Measurements from ENCODE around the gene GNG10.

The GNG10 gene

DNA sequence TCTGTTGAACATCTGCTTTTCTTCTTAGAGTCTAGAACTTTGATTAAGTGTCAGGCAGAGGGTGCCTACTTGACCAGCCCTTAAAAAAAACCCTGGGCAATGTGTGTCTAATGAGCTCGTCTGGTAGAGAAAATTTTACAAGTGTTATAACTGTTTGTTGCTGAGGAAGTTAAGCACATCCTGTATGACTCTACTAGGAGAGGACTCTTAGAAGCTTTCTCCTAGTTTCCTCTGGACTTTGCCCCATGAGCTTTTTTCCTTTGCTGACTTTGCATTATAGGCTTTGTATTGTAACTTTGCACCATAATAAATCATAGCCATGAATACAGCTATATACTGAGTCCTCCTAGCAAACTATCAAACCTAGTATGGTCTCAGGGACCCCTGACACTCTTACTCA lies 39.4 kb downstream of the GNG10 start:
- Histone ChIP-seq H3K4me1 (ENCODE audit: control insufficient read depth in 1 of 2, insufficient read depth in 2 of 2, low read length in 2 of 2) (no peaks in the 10 kb centered on the region), H2BK120ac (ENCODE audit: insufficient read depth, low read length, poor library complexity) (no peak overlapping the region), H3K9ac (ENCODE audit: low read length) (no peak overlapping the region), H3K27me3 (ENCODE audit: insufficient read depth, low read length) (no peaks in the 10 kb centered on the region), H3K27ac (ENCODE audit: low read depth, low read length) (no peak overlapping the region), H4K91ac (ENCODE audit: low read depth, low read length) (no peak overlapping the region), H4K12ac (ENCODE audit: low read depth, low read length) (no peak overlapping the region), H4K8ac (ENCODE audit: low read depth, low read length) (no peak overlapping the region), H3K36me3 (ENCODE audit: control insufficient read depth in 1 of 2, insufficient read depth in 2 of 2, low read length in 2 of 2) (no peaks in the 10 kb centered on the region), H3K18ac (ENCODE audit: low read length) (no peak overlapping the region), H3K23ac (ENCODE audit: low read length) (no peak overlapping the region), H3K4me3 (ENCODE audit: low read depth, low read length) (no peak overlapping the region), H2AK5ac (ENCODE audit: low read length) (no peak overlapping the region), H3K79me2 (ENCODE audit: control insufficient read depth, insufficient read depth, low read length, poor library complexity) (no peaks in the 10 kb centered on the region), H3K4me2 (ENCODE audit: low read length) (no peak overlapping the region), H3K4ac (ENCODE audit: low read depth, low read length) (no peak overlapping the region), H2AFZ (ENCODE audit: insufficient read depth, low read length, poor library complexity) (no peak overlapping the region), H2BK12ac (ENCODE audit: low read length) (no peak overlapping the region), H2BK5ac (ENCODE audit: low read depth, low read length, poor library complexity) (no peak overlapping the region), H3K79me1 (ENCODE audit: low read length) (no peaks in the 10 kb centered on the region), H3K14ac (ENCODE audit: low read length) (no peak overlapping the region), H3K9me3 (ENCODE audit: insufficient read depth, low read depth, low read length) (no peaks in the 10 kb centered on the region)
- no peak for DNase-seq
- WGBS (ENCODE audit: extremely low coverage, insufficient coverage, insufficient read length), result no CpG with 5 or more reads among the region's 1 CpG

GRCh38 chr9:111704503-111704902 lies 43.1 kb downstream of the GNG10 start:
- Histone ChIP-seq H3K4me3 (ENCODE audit: low read depth, low read length) (no peak overlapping the region), H3K27ac (ENCODE audit: low read depth, low read length) (no peak overlapping the region), H4K8ac (ENCODE audit: low read depth, low read length) (no peak overlapping the region), H3K9me3 (ENCODE audit: insufficient read depth, low read depth, low read length) (no peaks in the 10 kb centered on the region), H3K79me1 (ENCODE audit: low read length) (no peaks in the 10 kb centered on the region), H3K4ac (ENCODE audit: low read depth, low read length) (no peak overlapping the region), H3K4me2 (ENCODE audit: low read length) (no peak overlapping the region), H3K14ac (ENCODE audit: low read length) (no peak overlapping the region), H2BK12ac (ENCODE audit: low read length) (no peak overlapping the region), H3K79me2 (ENCODE audit: control insufficient read depth, insufficient read depth, low read length, poor library complexity) (no peaks in the 10 kb centered on the region), H2BK120ac (ENCODE audit: insufficient read depth, low read length, poor library complexity) (no peak overlapping the region), H3K4me1 (ENCODE audit: control insufficient read depth in 1 of 2, insufficient read depth in 2 of 2, low read length in 2 of 2) (no peaks in the 10 kb centered on the region), H2BK5ac (ENCODE audit: low read depth, low read length, poor library complexity) (no peak overlapping the region), H3K36me3 (ENCODE audit: control insufficient read depth in 1 of 2, insufficient read depth in 2 of 2, low read length in 2 of 2) (no peaks in the 10 kb centered on the region), H3K27me3 (ENCODE audit: insufficient read depth, low read length) (no peaks in the 10 kb centered on the region), H4K91ac (ENCODE audit: low read depth, low read length) (no peak overlapping the region), H2AK5ac (ENCODE audit: low read length) (no peak overlapping the region), H4K12ac (ENCODE audit: low read depth, low read length) (no peak overlapping the region), H3K18ac (ENCODE audit: low read length) (no peak overlapping the region), H3K23ac (ENCODE audit: low read length) (no peak overlapping the region), H3K9ac (ENCODE audit: low read length) (no peak overlapping the region), H2AFZ (ENCODE audit: insufficient read depth, low read length, poor library complexity) (no peak overlapping the region)
- no peak for DNase-seq
- WGBS (ENCODE audit: extremely low coverage, insufficient coverage, insufficient read length), result no CpG with 5 or more reads among the region's 2 CpGs

GRCh38 chr9:111711548-111711947 lies 50.1 kb downstream of the GNG10 start:
- H3K14ac ChIP-seq (ENCODE audit: low read length), result no peak overlapping the region
- no peak overlapping the region for H3K23ac ChIP-seq (ENCODE audit: low read length)
- no peak overlapping the region for H3K4ac ChIP-seq (ENCODE audit: low read depth, low read length)
- no peak overlapping the region for H2AK5ac ChIP-seq (ENCODE audit: low read length)
- H3K27ac ChIP-seq (ENCODE audit: low read depth, low read length), result no peak overlapping the region
- no peaks in the 10 kb centered on the region for H3K79me1 ChIP-seq (ENCODE audit: low read length)
- H2BK5ac ChIP-seq (ENCODE audit: low read depth, low read length, poor library complexity), result no peak overlapping the region
- no peak overlapping the region for H2AFZ ChIP-seq (ENCODE audit: insufficient read depth, low read length, poor library complexity)
- H3K4me3 ChIP-seq (ENCODE audit: low read depth, low read length), result no peak overlapping the region
- no peak for DNase-seq
- H4K12ac ChIP-seq (ENCODE audit: low read depth, low read length), result no peak overlapping the region
- H3K27me3 ChIP-seq (ENCODE audit: insufficient read depth, low read length), result no peaks in the 10 kb centered on the region
- H3K36me3 ChIP-seq (ENCODE audit: control insufficient read depth in 1 of 2, insufficient read depth in 2 of 2, low read length in 2 of 2), result no peaks in the 10 kb centered on the region
- H3K9ac ChIP-seq (ENCODE audit: low read length), result no peak overlapping the region
- H4K91ac ChIP-seq (ENCODE audit: low read depth, low read length), result no peak overlapping the region
- H3K4me2 ChIP-seq (ENCODE audit: low read length), result no peak overlapping the region
- H2BK12ac ChIP-seq (ENCODE audit: low read length), result no peak overlapping the region
- H3K4me1 ChIP-seq (ENCODE audit: control insufficient read depth in 1 of 2, insufficient read depth in 2 of 2, low read length in 2 of 2), result no peaks in the 10 kb centered on the region
- H4K8ac ChIP-seq (ENCODE audit: low read depth, low read length), result no peak overlapping the region
- no peaks in the 10 kb centered on the region for H3K79me2 ChIP-seq (ENCODE audit: control insufficient read depth, insufficient read depth, low read length, poor library complexity)
- H3K9me3 ChIP-seq (ENCODE audit: insufficient read depth, low read depth, low read length), result no peaks in the 10 kb centered on the region
- WGBS (ENCODE audit: extremely low coverage, insufficient coverage, insufficient read length), result no CpG with 5 or more reads among the region's 3 CpGs
- H3K18ac ChIP-seq (ENCODE audit: low read length), result no peak overlapping the region
- H2BK120ac ChIP-seq (ENCODE audit: insufficient read depth, low read length, poor library complexity), result no peak overlapping the region

GRCh38 chr9:111712369-111712768 lies 51.0 kb downstream of the GNG10 start:
- H3K4me3 ChIP-seq (ENCODE audit: low read depth, low read length), result no peak overlapping the region
- H2AFZ ChIP-seq (ENCODE audit: insufficient read depth, low read length, poor library complexity), result no peak overlapping the region
- no peak overlapping the region for H3K4me2 ChIP-seq (ENCODE audit: low read length)
- H3K27ac ChIP-seq (ENCODE audit: low read depth, low read length), result no peak overlapping the region
- H3K18ac ChIP-seq (ENCODE audit: low read length), result no peak overlapping the region
- H3K36me3 ChIP-seq (ENCODE audit: control insufficient read depth in 1 of 2, insufficient read depth in 2 of 2, low read length in 2 of 2), result no peaks in the 10 kb centered on the region
- no peaks in the 10 kb centered on the region for H3K4me1 ChIP-seq (ENCODE audit: control insufficient read depth in 1 of 2, insufficient read depth in 2 of 2, low read length in 2 of 2)
- no peak overlapping the region for H4K91ac ChIP-seq (ENCODE audit: low read depth, low read length)
- H2BK12ac ChIP-seq (ENCODE audit: low read length), result no peak overlapping the region
- no peaks in the 10 kb centered on the region for H3K79me1 ChIP-seq (ENCODE audit: low read length)
- no peak overlapping the region for H3K4ac ChIP-seq (ENCODE audit: low read depth, low read length)
- no peak overlapping the region for H2BK120ac ChIP-seq (ENCODE audit: insufficient read depth, low read length, poor library complexity)
- H3K27me3 ChIP-seq (ENCODE audit: insufficient read depth, low read length), result no peaks in the 10 kb centered on the region
- H2AK5ac ChIP-seq (ENCODE audit: low read length), result no peak overlapping the region
- no peak for DNase-seq
- no peak overlapping the region for H3K23ac ChIP-seq (ENCODE audit: low read length)
- no peaks in the 10 kb centered on the region for H3K79me2 ChIP-seq (ENCODE audit: control insufficient read depth, insufficient read depth, low read length, poor library complexity)
- H4K12ac ChIP-seq (ENCODE audit: low read depth, low read length), result no peak overlapping the region
- no peak overlapping the region for H3K9ac ChIP-seq (ENCODE audit: low read length)
- WGBS (ENCODE audit: extremely low coverage, insufficient coverage, insufficient read length), result no CpG with 5 or more reads among the region's 3 CpGs
- H3K14ac ChIP-seq (ENCODE audit: low read length), result no peak overlapping the region
- no peaks in the 10 kb centered on the region for H3K9me3 ChIP-seq (ENCODE audit: insufficient read depth, low read depth, low read length)
- H4K8ac ChIP-seq (ENCODE audit: low read depth, low read length), result no peak overlapping the region
- H2BK5ac ChIP-seq (ENCODE audit: low read depth, low read length, poor library complexity), result no peak overlapping the region

GRCh38 chr9:111715471-111715870 lies 54.1 kb downstream of the GNG10 start:
- Histone ChIP-seq H3K23ac (ENCODE audit: low read length) (no peak overlapping the region), H4K12ac (ENCODE audit: low read depth, low read length) (no peak overlapping the region), H3K9ac (ENCODE audit: low read length) (no peak overlapping the region), H3K9me3 (ENCODE audit: insufficient read depth, low read depth, low read length) (no peaks in the 10 kb centered on the region), H2BK12ac (ENCODE audit: low read length) (no peak overlapping the region), H3K4ac (ENCODE audit: low read depth, low read length) (no peak overlapping the region), H3K79me2 (ENCODE audit: control insufficient read depth, insufficient read depth, low read length, poor library complexity) (no peaks in the 10 kb centered on the region), H3K27me3 (ENCODE audit: insufficient read depth, low read length) (no peaks in the 10 kb centered on the region), H4K8ac (ENCODE audit: low read depth, low read length) (no peak overlapping the region), H3K27ac (ENCODE audit: low read depth, low read length) (no peak overlapping the region), H2BK5ac (ENCODE audit: low read depth, low read length, poor library complexity) (no peak overlapping the region), H3K79me1 (ENCODE audit: low read length) (no peaks in the 10 kb centered on the region), H2AK5ac (ENCODE audit: low read length) (no peak overlapping the region), H3K4me3 (ENCODE audit: low read depth, low read length) (no peak overlapping the region), H3K4me2 (ENCODE audit: low read length) (no peak overlapping the region), H3K14ac (ENCODE audit: low read length) (no peak overlapping the region), H3K4me1 (ENCODE audit: control insufficient read depth in 1 of 2, insufficient read depth in 2 of 2, low read length in 2 of 2) (no peaks in the 10 kb centered on the region), H3K18ac (ENCODE audit: low read length) (no peak overlapping the region), H4K91ac (ENCODE audit: low read depth, low read length) (no peak overlapping the region), H2BK120ac (ENCODE audit: insufficient read depth, low read length, poor library complexity) (no peak overlapping the region), H3K36me3 (ENCODE audit: control insufficient read depth in 1 of 2, insufficient read depth in 2 of 2, low read length in 2 of 2) (no peaks in the 10 kb centered on the region), H2AFZ (ENCODE audit: insufficient read depth, low read length, poor library complexity) (no peak overlapping the region)
- DNase-seq, result no peak

All from trophoblast cell (in vitro differentiated cells and primary cell).